WTC11 (cell line): ENCODE measurements around the gene TSNAXIP1. TPM values are rescaled to one million over a fixed set of nuclear protein-coding genes. Genes with fewer than 3 reads are reported as not detected.

Experiments
- ATAC-seq: fragments of 200-7000 bp; cut with Tn5 transposase; 2 replicates; pipeline ENCODE4 v1.10.0; 2021; ENCODE audit warnings: mild to moderate bottlenecking, moderate library complexity
- CTCF ChIA-PET: fragments of 300-600 bp; sonication (Branson Sonifier 250); formaldehyde crosslinking; loops from one replicate; lab custom pipeline; 2021; ENCODE audit warnings: antibody characterized with exemption; lab: Charles Lee
- POLR2A ChIA-PET: fragments of 350-600 bp; sonication (Branson Sonifier 250); formaldehyde crosslinking; loops from one replicate; lab custom pipeline; 2021; ENCODE audit warnings: antibody characterized with exemption; lab: Charles Lee
- DNase-seq: peaks from one replicate; pipeline ENCODE4 v3.0.0; 2021; ENCODE audit warnings: low spot score
- H3K27ac Mint-ChIP-seq: 2 replicates; pipeline ENCODE4 v1.8.0; 2021; ENCODE audit warnings: mixed read lengths
- H3K27me3 Mint-ChIP-seq: 2 replicates; pipeline ENCODE4 v1.8.0; 2021; ENCODE audit warnings: low read depth, mild to moderate bottlenecking, moderate library complexity, mixed read lengths
- H3K36me3 Mint-ChIP-seq: 2 replicates; pipeline ENCODE4 v1.8.0; 2021; ENCODE audit warnings: mixed read lengths
- H3K4me1 Mint-ChIP-seq: 2 replicates; pipeline ENCODE4 v1.8.0; 2022; ENCODE audit warnings: mixed read lengths
- H3K4me3 Mint-ChIP-seq: 2 replicates; pipeline ENCODE4 v1.8.0; 2021; ENCODE audit warnings: mild to moderate bottlenecking, moderate library complexity, mixed read lengths
- H3K9me3 Mint-ChIP-seq: 2 replicates; pipeline ENCODE4 v1.8.0; 2021; ENCODE audit warnings: mixed read lengths
- ARID4B ChIP-seq: sonication (generic); formaldehyde crosslinking; IDR thresholded peaks from 2 replicates; pipeline ENCODE4 v1.8.0; 2023; ENCODE audit warnings: missing genetic modification reagents, mild to moderate bottlenecking, borderline replicate concordance
- ATF2 ChIP-seq: sonication (generic); formaldehyde crosslinking; IDR thresholded peaks from 2 replicates; pipeline ENCODE4 v1.8.1; 2022; ENCODE audit warnings: low read depth, missing genetic modification reagents, borderline replicate concordance
- CREB1 ChIP-seq: sonication (generic); formaldehyde crosslinking; IDR thresholded peaks from 2 replicates; pipeline ENCODE4 v1.8.0; 2023; ENCODE audit warnings: mild to moderate bottlenecking, missing genetic modification reagents
- EMX1 ChIP-seq: fragments of 250-450 bp; sonication (Bioruptor Pico); IDR thresholded peaks from 2 replicates; pipeline ENCODE4 v1.8.0; 2021; ENCODE audit warnings: mild to moderate bottlenecking
- ESRRA ChIP-seq: sonication (generic); formaldehyde crosslinking; IDR thresholded peaks from 2 replicates; pipeline ENCODE4 v1.8.1; 2022; ENCODE audit warnings: mild to moderate bottlenecking, missing genetic modification reagents, borderline replicate concordance
- FOXP1 ChIP-seq: sonication (generic); formaldehyde crosslinking; IDR thresholded peaks from 2 replicates; pipeline ENCODE4 v1.8.0; 2022; ENCODE audit warnings: missing genetic modification reagents, mild to moderate bottlenecking, moderate library complexity, borderline replicate concordance
- FOXP4 ChIP-seq: sonication (generic); formaldehyde crosslinking; IDR thresholded peaks from 2 replicates; pipeline ENCODE4 v1.8.0; 2022; ENCODE audit warnings: mild to moderate bottlenecking, missing genetic modification reagents
- HMGA2 ChIP-seq: fragments of 250-450 bp; sonication (Bioruptor Pico); IDR thresholded peaks from 2 replicates; pipeline ENCODE4 v1.4.0; 2021; ENCODE audit warnings: mild to moderate bottlenecking, moderate library complexity
- JAZF1 ChIP-seq: fragments of 250-450 bp; sonication (Bioruptor Pico); IDR thresholded peaks from 2 replicates; pipeline ENCODE4 v1.9.0; 2021; ENCODE audit warnings: moderate library complexity, mild to moderate bottlenecking, inconsistent platforms
- KAT7 ChIP-seq: sonication (generic); formaldehyde crosslinking; IDR thresholded peaks from 2 replicates; pipeline ENCODE4 v1.8.1; 2023; ENCODE audit warnings: missing genetic modification reagents, mild to moderate bottlenecking, borderline replicate concordance
- NFYB ChIP-seq: sonication (generic); formaldehyde crosslinking; conservative IDR thresholded peaks from 2 replicates; pipeline ENCODE4 v1.8.0; 2022; ENCODE audit warnings: low read depth, missing genetic modification reagents
- NR2C2 ChIP-seq: sonication (generic); formaldehyde crosslinking; IDR thresholded peaks from 2 replicates; pipeline ENCODE4 v1.8.0; 2022; ENCODE audit warnings: mild to moderate bottlenecking, missing genetic modification reagents
- RORB ChIP-seq: fragments of 250-450 bp; sonication (Bioruptor Pico); IDR thresholded peaks from 2 replicates; pipeline ENCODE4 v1.9.0; 2021; ENCODE audit warnings: mild to moderate bottlenecking
- SP1 ChIP-seq: sonication (generic); formaldehyde crosslinking; conservative IDR thresholded peaks from 2 replicates; pipeline ENCODE4 v1.8.1; 2022; ENCODE audit warnings: missing genetic modification reagents
- TEAD4 ChIP-seq: sonication (generic); formaldehyde crosslinking; IDR thresholded peaks from 2 replicates; pipeline ENCODE4 v1.8.0; 2022; ENCODE audit warnings: mild to moderate bottlenecking, missing genetic modification reagents
- TP53 ChIP-seq: sonication (generic); formaldehyde crosslinking; IDR thresholded peaks from 2 replicates; pipeline ENCODE4 v1.8.1; 2023; ENCODE audit warnings: mild to moderate bottlenecking, missing genetic modification reagents
- USF2 ChIP-seq: sonication (generic); formaldehyde crosslinking; IDR thresholded peaks from 2 replicates; pipeline ENCODE4 v1.8.1; 2023; ENCODE audit warnings: mild to moderate bottlenecking, missing genetic modification reagents, moderate library complexity
- ZNF281 ChIP-seq: sonication (generic); formaldehyde crosslinking; IDR thresholded peaks from 2 replicates; pipeline ENCODE4 v1.8.0; 2023; ENCODE audit warnings: mild to moderate bottlenecking, missing genetic modification reagents
- ZNF317 ChIP-seq: sonication (generic); formaldehyde crosslinking; IDR thresholded peaks from 2 replicates; pipeline ENCODE4 v1.8.1; 2023; ENCODE audit warnings: low read depth, mild to moderate bottlenecking, moderate library complexity, missing genetic modification reagents, borderline replicate concordance
- ZNF425 ChIP-seq: fragments of 250-450 bp; sonication (Bioruptor Pico); conservative IDR thresholded peaks from 2 replicates; pipeline ENCODE4 v1.9.0; 2021; ENCODE audit warnings: mild to moderate bottlenecking
- total RNA-seq: library from RNA; stranded (reverse); gene quantifications from 3 replicates; pipeline ENCODE4 v1.2.3, GENCODE V29; 2021

Gene TSNAXIP1
- total RNA-seq, 1 experiment from 2014 or later: 0.48 TPM

GRCh38 chr16:67814567-67814966 lies 7.9 kb downstream of the TSNAXIP1 start:
- no peak for DNase-seq
- no peaks in the 10 kb centered on the region for H3K9me3 Mint-ChIP-seq
- no peak overlapping the region for H3K4me3 Mint-ChIP-seq
- no peaks in the 10 kb centered on the region for H3K4me1 Mint-ChIP-seq
- no peak overlapping the region; the same call in 1 of the 2 replicates for H3K27ac Mint-ChIP-seq
- POLR2A ChIA-PET: no interaction called here
- ATAC-seq: no peak
- no peaks in the 10 kb centered on the region for H3K36me3 Mint-ChIP-seq
- CTCF ChIA-PET: interaction anchor here (1.1 to 3.4 kb wide), 4 partner anchors 7 to 142 kb away, joined by 4 to 126 read pairs (median 32); partner anchors contain the start of genes RANBP10 and TSNAXIP1
- H3K27me3 Mint-ChIP-seq: no peaks in the 10 kb centered on the region
- TF ChIP-seq HMGA2 (CRISPR knock-in tag) (no peak), NR2C2 (CRISPR knock-in tag) (no peak), ESRRA (CRISPR knock-in tag) (no peak), ZNF425 (CRISPR knock-in tag) (no peak), NFYB (no peak), TP53 (CRISPR knock-in tag) (no peak), FOXP1 (no peak)

- Mint-ChIP-seq H3K36me3 (no peaks in the 10 kb centered on the region), H3K27me3 (no peaks in the 10 kb centered on the region), H3K9me3 (no peaks in the 10 kb centered on the region), H3K4me1 (peaks cover 7% of the 10 kb centered on the region), H3K27ac (no peak overlapping the region), H3K4me3 (no peak overlapping the region)
- ChIA-PET POLR2A (no interaction called here), CTCF (interaction anchor here (0.6 to 1.5 kb wide), 9 partner anchors 11 to 689 kb away, joined by 3 to 6 read pairs (median 3); partner anchors contain the start of genes RANBP10 and TSNAXIP1)
- no peak for DNase-seq
- ATAC-seq: no peak
- TF ChIP-seq TEAD4 (CRISPR knock-in tag) (no peak), ESRRA (CRISPR knock-in tag) (no peak), ZNF281 (CRISPR knock-in tag) (no peak), ARID4B (CRISPR knock-in tag) (no peak), EMX1 (CRISPR knock-in tag) (no peak), CREB1 (CRISPR knock-in tag) (no peak), JAZF1 (CRISPR knock-in tag) (no peak), ATF2 (no peak), KAT7 (no peak), USF2 (CRISPR knock-in tag) (no peak), SP1 (CRISPR knock-in tag) (no peak), RORB (CRISPR knock-in tag) (no peak), FOXP4 (CRISPR knock-in tag) (no peak), ZNF317 (CRISPR knock-in tag) (no peak)
These were observed 14.0 kb downstream of the TSNAXIP1 start for GRCh38 chr16:67820608-67821259.
